ENCODE data around the gene PHC2.
A peak's percentile ranks its signal among the peaks of the same experiment; 100 is the strongest.

Gene PHC2

DNA sequence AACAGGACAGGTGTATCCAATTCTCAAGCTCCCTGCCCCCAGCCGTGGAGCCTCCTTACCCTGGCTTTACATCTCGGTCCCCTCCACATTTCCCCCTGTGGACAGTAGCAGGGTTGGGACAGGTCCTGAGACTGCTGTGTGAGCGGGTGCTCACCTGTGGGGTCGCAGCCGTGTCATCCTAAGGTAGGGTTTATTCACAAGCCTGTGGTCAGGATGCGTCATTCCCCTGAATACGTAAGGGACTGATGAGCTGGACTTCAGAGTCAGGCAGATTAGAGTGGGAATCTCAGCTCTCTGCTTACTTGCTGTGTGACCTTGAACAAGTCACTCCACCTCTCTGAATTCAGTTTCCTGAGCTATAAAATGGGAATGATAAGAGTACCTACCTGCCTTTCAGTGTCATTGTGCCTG, 156.9 kb downstream of the PHC2 start:
- Histone ChIP-seq H3K36me3 (ENCODE audit: control insufficient read depth in 2 of 2, insufficient read depth in 1 of 2, low read length in 2 of 2) (peaks cover 0 to 19% of the 10 kb centered on the region in 2 experiments; a peak in 2 of 3 replicates), H3K4me1 (ENCODE audit: control insufficient read depth, insufficient read depth, low read length) (no peaks in the 10 kb centered on the region), H3K27ac (ENCODE audit: extremely low read depth, low read depth, low read length) (no peak overlapping the region), H3K4me3 (ENCODE audit: low read depth, low read length) (no peak overlapping the region), H3K9me3 (ENCODE audit: control insufficient read depth, insufficient read depth, low read depth, low read length) (no peaks in the 10 kb centered on the region)
- ChIA-PET CTCF (interaction anchor here (1.3 to 1.6 kb wide), 3 partner anchors 22 to 339 kb away, joined by 3 to 8 read pairs (median 3); no protein-coding TSS in a partner anchor), POLR2A (interaction anchor here (1.7 kb wide), 1 partner anchor 9 kb away, joined by 5 read pairs; no protein-coding TSS in a partner anchor)
- peak; percentile 76; the same call in 1 of the 2 replicates for TF ChIP-seq ZNF768 (tag by site-specific recombination; IDR thresholded peaks at IDR 0.05)
- TF ChIP-seq ZNF175 (tag by site-specific recombination; IDR thresholded peaks at IDR 0.05) = no peak
